ENCODE results near the gene ARMC10.

DNA sequence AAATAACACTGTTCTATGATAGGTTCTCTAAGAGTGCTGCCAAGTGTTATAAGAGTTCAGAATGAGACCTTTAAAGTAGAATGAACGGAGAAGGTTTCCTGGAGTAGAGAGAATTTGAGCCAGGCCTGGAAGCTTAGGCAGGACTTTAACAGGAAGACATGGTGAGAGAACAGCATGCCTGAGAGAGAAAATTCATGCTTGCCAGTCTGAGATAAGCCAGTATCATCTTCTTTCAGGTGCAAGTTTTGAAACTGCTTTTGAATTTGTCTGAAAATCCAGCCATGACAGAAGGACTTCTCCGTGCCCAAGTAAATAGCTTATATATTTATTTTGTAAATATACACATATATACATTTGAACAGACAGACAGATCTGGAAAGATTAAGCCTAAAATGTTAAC, 22.1 kb downstream of the ARMC10 start:
- TF ChIP-seq GATA2 (IDR thresholded peaks at IDR 0.05; ENCODE audit: low read depth, low read length) (no peak), GATA3 (IDR thresholded peaks at IDR 0.05; ENCODE audit: low read depth, low read length) (no peak)

Data from SH-SY5Y (cell line).